HepG2 (cell line): Measurements from ENCODE around the gene NOXO1. TPM values are rescaled to one million over a fixed set of nuclear protein-coding genes. Genes with fewer than 3 reads are reported as not detected.

Source experiments
- ARNT ChIP-seq: fragments of 450-650 bp; IDR thresholded peaks from 2 replicates; pipeline ENCODE4 v1.6.1; 2017
- FIP1L1 ChIP-seq: fragments of 200-400 bp; formaldehyde crosslinking; IDR thresholded peaks from 2 replicates; pipeline ENCODE4 v1.6.1; 2018; ENCODE audit warnings: low read depth, mild to moderate bottlenecking, low read length, moderate library complexity, borderline replicate concordance; ENCODE audit not compliant: insufficient read depth
- GTF2F1 ChIP-seq: fragments of 150-350 bp; IDR thresholded peaks from 2 replicates; pipeline ENCODE4 v1.6.1; 2014; ENCODE audit warnings: low read length
- HMGA1 ChIP-seq: sonication (generic); formaldehyde crosslinking; conservative IDR thresholded peaks from 2 replicates; pipeline ENCODE4 v1.4.0; 2020; ENCODE audit warnings: missing genetic modification reagents
- MBNL3 ChIP-seq: fragments of 250-450 bp; sonication (Bioruptor Pico); conservative IDR thresholded peaks from 2 replicates; pipeline ENCODE4 v1.8.0; 2022; ENCODE audit warnings: mild to moderate bottlenecking, inconsistent platforms
- MIER3 ChIP-seq: IDR thresholded peaks from 2 replicates; pipeline ENCODE4 v1.6.1; 2016; ENCODE audit warnings: missing compliant biosample characterization, borderline replicate concordance
- MTA3 ChIP-seq: sonication (generic); formaldehyde crosslinking; IDR thresholded peaks from 2 replicates; pipeline ENCODE4 v1.4.0; 2020; ENCODE audit warnings: missing genetic modification reagents
- MXI1 ChIP-seq: IDR thresholded peaks from 3 replicates; pipeline ENCODE4 v1.6.1; 2012; ENCODE audit warnings: low read depth, low read length, inconsistent platforms, borderline replicate concordance
- NR1H2 ChIP-seq: sonication (generic); formaldehyde crosslinking; IDR thresholded peaks from 2 replicates; pipeline ENCODE4 v1.8.1; 2022; ENCODE audit warnings: low read depth, missing genetic modification reagents, borderline replicate concordance
- PAX8 ChIP-seq: sonication (generic); formaldehyde crosslinking; IDR thresholded peaks from 2 replicates; pipeline ENCODE4 v1.8.0; 2022; ENCODE audit warnings: mild to moderate bottlenecking, missing genetic modification reagents, borderline replicate concordance
- SMAD3 ChIP-seq: sonication (generic); formaldehyde crosslinking; IDR thresholded peaks from 2 replicates; pipeline ENCODE4 v1.4.0; 2020; ENCODE audit warnings: missing genetic modification reagents
- SPEN ChIP-seq: sonication (generic); formaldehyde crosslinking; IDR thresholded peaks from 2 replicates; pipeline ENCODE4 v1.5.1; 2020; ENCODE audit warnings: low read depth, mild to moderate bottlenecking, missing genetic modification reagents
- ZBTB21 ChIP-seq: sonication (generic); formaldehyde crosslinking; IDR thresholded peaks from 2 replicates; pipeline ENCODE4 v1.4.0; 2020; ENCODE audit warnings: missing genetic modification reagents
- ZBTB7B ChIP-seq: sonication (generic); formaldehyde crosslinking; IDR thresholded peaks from 2 replicates; pipeline ENCODE4 v1.4.0; 2020; ENCODE audit warnings: missing genetic modification reagents
- ZFP36L2 ChIP-seq: sonication (generic); formaldehyde crosslinking; IDR thresholded peaks from 2 replicates; pipeline ENCODE4 v1.4.0; 2020; ENCODE audit warnings: missing genetic modification reagents
- ZKSCAN8 ChIP-seq: IDR thresholded peaks from 2 replicates; pipeline ENCODE4 v1.6.1; 2016; ENCODE audit warnings: borderline replicate concordance, missing genetic modification reagents, missing compliant biosample characterization
- ZNF253 ChIP-seq: sonication (generic); formaldehyde crosslinking; IDR thresholded peaks from 2 replicates; pipeline ENCODE4 v1.8.0; 2022; ENCODE audit warnings: mild to moderate bottlenecking, missing genetic modification reagents, borderline replicate concordance
- ZNF282 ChIP-seq: fragments of 450-650 bp; IDR thresholded peaks from 2 replicates; pipeline ENCODE4 v1.6.1; 2018; ENCODE audit not compliant: partially characterized antibody
- ZNF354B ChIP-seq: sonication (generic); formaldehyde crosslinking; IDR thresholded peaks from 2 replicates; pipeline ENCODE4 v1.8.0; 2022; ENCODE audit warnings: mild to moderate bottlenecking, missing genetic modification reagents
- ZNF563 ChIP-seq: sonication (generic); formaldehyde crosslinking; IDR thresholded peaks from 2 replicates; pipeline ENCODE4 v1.8.0; 2022; ENCODE audit warnings: mild to moderate bottlenecking, moderate library complexity, missing genetic modification reagents
- polyA plus RNA-seq, 8 experiments: library from polyadenylated mRNA; depleted of rRNA in 3 of 8; stranded (reverse) in 7 of 8; unstranded in 1 of 8; fragments of >200 nt; fragmentation: Illumina TruSeq in 4 of 8; extraction: Trizol in 4 of 8; gene quantifications; 2 replicates each; pipeline versions ENCODE4 v1.2.1 to v1.2.3, GENCODE V29; 2011 to 2016; ENCODE audit warnings: low read depth in 4 of 8, missing spikeins in 1 of 8, mixed read lengths in 1 of 8; ENCODE audit not compliant: insufficient read depth in 1 of 8
- total RNA-seq, 5 experiments: library from RNA; depleted of rRNA; stranded (reverse); fragments of >200 nt; fragmentation: Illumina TruSeq; extraction: Trizol; gene quantifications; 2 replicates each; pipeline ENCODE4 v1.2.3, GENCODE V29; 2016; ENCODE audit warnings: low read depth in 1 of 5
- TF ChIP-seq, protein P1 (sequence below): IDR thresholded peaks from 2 replicates; pipeline ENCODE4 v1.6.1; 2016; ENCODE audit warnings: low read depth, control low read depth
- TF ChIP-seq, protein P2 (sequence below): sonication (generic); formaldehyde crosslinking; IDR thresholded peaks from 2 replicates; pipeline ENCODE4 v1.4.0; 2020; ENCODE audit warnings: mild to moderate bottlenecking, missing genetic modification reagents
- TF ChIP-seq, protein P3 (sequence below): sonication (generic); formaldehyde crosslinking; IDR thresholded peaks from 2 replicates; pipeline ENCODE4 v1.4.0; 2020; ENCODE audit warnings: mild to moderate bottlenecking, missing genetic modification reagents, borderline replicate concordance
- TF ChIP-seq, protein P4 (sequence below): sonication (generic); formaldehyde crosslinking; IDR thresholded peaks from 2 replicates; pipeline ENCODE4 v1.5.1; 2020; ENCODE audit warnings: mild to moderate bottlenecking, missing genetic modification reagents, borderline replicate concordance
- TF ChIP-seq, protein P5 (sequence below): sonication (generic); formaldehyde crosslinking; IDR thresholded peaks from 2 replicates; pipeline ENCODE4 v1.4.0; 2020; ENCODE audit warnings: missing genetic modification reagents

The NOXO1 gene
- total and polyA plus RNA-seq, 2 of the 13 experiments (the other 11 are each of a cell fraction or from before 2014, with no cell fraction given) = 0.69 to 1.4 TPM

DNA sequence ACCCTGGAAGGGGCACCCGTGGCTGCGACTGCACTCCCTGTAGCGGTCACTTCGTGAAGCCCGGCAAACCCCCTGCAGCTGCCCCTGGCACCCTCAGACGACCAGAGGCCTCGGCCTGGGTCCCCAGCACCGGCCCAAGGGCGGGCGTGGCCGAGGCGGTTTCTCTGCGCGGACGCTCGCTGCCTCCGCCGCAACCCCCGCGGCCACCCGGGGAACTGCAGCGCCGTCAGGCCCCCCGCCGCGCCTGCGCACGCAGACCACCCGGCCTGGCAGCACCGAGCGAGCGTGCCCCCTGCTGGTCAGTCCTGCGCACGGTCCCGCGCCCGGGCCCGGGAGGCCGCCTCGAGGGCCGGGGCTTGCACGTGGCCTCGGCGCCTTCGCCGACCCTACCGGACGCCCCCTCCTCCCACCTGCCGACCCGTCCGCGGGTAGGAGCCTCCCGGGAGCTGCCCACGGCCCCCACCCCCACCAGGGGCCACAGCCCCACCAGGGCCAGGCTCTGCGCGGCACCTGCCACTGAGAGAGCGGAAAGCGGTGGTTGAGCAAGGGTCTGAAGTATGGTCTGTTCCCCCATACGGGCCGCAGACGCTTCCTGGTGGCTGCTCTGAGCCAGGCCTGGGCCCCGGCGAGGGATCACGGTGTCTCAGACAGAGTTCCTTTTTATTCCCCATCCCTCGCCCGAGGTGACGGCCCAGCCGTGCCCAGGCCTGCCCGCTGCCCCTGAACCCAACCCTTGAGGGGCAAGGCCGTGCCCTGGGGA lies 51.5 kb downstream of the NOXO1 start (continued):
- TF ChIP-seq ZBTB7B (CRISPR knock-in tag) = peak; percentile 68; the same call in 1 of the 2 replicates
- no peak for TF ChIP-seq ZFP36L2 (CRISPR knock-in tag)
- TF ChIP-seq ZKSCAN8 = peak; percentile 25; the same call in 1 of the 2 replicates
- no peak for TF ChIP-seq HMGA1 (CRISPR knock-in tag)
- peak; percentile 89; the same call in 1 of the 2 replicates for TF ChIP-seq PAX8 (CRISPR knock-in tag)
- no peak for TF ChIP-seq MIER3
- TF ChIP-seq MBNL3 (CRISPR knock-in tag) = no peak
- TF ChIP-seq SMAD3 (CRISPR knock-in tag) = no peak
- peak; percentile 49; the same call in 1 of the 3 replicates for TF ChIP-seq MXI1
- TF ChIP-seq MTA3 (CRISPR knock-in tag) = no peak
- TF ChIP-seq ZNF253 (CRISPR knock-in tag) = peak; percentile 90; the same call in 1 of the 2 replicates
- TF ChIP-seq, protein P1, sequence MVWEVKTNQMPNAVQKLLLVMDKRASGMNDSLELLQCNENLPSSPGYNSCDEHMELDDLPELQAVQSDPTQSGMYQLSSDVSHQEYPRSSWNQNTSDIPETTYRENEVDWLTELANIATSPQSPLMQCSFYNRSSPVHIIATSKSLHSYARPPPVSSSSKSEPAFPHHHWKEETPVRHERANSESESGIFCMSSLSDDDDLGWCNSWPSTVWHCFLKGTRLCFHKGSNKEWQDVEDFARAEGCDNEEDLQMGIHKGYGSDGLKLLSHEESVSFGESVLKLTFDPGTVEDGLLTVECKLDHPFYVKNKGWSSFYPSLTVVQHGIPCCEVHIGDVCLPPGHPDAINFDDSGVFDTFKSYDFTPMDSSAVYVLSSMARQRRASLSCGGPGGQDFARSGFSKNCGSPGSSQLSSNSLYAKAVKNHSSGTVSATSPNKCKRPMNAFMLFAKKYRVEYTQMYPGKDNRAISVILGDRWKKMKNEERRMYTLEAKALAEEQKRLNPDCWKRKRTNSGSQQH (CRISPR knock-in tag) = no peak
- TF ChIP-seq, protein P2, sequence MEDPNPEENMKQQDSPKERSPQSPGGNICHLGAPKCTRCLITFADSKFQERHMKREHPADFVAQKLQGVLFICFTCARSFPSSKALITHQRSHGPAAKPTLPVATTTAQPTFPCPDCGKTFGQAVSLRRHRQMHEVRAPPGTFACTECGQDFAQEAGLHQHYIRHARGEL = no peak
- no peak for TF ChIP-seq ZNF282
- peak; percentile 87 for TF ChIP-seq SPEN (CRISPR knock-in tag)
- no peak for TF ChIP-seq NR1H2
- no peak for TF ChIP-seq GTF2F1
- TF ChIP-seq, protein P3, sequence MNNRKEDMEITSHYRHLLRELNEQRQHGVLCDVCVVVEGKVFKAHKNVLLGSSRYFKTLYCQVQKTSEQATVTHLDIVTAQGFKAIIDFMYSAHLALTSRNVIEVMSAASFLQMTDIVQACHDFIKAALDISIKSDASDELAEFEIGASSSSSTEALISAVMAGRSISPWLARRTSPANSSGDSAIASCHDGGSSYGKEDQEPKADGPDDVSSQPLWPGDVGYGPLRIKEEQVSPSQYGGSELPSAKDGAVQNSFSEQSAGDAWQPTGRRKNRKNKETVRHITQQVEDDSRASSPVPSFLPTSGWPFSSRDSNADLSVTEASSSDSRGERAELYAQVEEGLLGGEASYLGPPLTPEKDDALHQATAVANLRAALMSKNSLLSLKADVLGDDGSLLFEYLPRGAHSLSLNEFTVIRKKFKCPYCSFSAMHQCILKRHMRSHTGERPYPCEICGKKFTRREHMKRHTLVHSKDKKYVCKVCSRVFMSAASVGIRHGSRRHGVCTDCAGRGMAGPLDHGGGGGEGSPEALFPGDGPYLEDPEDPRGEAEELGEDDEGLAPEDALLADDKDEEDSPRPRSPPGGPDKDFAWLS (CRISPR knock-in tag) = no peak; the same call in 1 of the 2 replicates
- no peak for TF ChIP-seq FIP1L1
- TF ChIP-seq ZNF354B = 0 out of 2 replicates have a peak, but pooled peaks have one; percentile 82
- TF ChIP-seq ZNF563 (CRISPR knock-in tag) = peak; percentile 80
- no peak for TF ChIP-seq ZBTB21 (CRISPR knock-in tag)
- TF ChIP-seq, protein P4, sequence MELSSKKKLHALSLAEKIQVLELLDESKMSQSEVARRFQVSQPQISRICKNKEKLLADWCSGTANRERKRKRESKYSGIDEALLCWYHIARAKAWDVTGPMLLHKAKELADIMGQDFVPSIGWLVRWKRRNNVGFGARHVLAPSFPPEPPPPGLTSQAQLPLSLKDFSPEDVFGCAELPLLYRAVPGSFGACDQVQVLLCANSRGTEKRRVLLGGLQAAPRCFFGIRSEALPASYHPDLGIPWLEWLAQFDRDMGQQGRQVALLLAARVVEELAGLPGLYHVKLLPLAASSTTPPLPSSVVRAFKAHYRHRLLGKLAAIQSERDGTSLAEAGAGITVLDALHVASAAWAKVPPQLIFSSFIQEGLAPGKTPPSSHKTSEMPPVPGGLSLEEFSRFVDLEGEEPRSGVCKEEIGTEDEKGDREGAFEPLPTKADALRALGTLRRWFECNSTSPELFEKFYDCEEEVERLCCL (CRISPR knock-in tag) = no peak
- TF ChIP-seq, protein P5, sequence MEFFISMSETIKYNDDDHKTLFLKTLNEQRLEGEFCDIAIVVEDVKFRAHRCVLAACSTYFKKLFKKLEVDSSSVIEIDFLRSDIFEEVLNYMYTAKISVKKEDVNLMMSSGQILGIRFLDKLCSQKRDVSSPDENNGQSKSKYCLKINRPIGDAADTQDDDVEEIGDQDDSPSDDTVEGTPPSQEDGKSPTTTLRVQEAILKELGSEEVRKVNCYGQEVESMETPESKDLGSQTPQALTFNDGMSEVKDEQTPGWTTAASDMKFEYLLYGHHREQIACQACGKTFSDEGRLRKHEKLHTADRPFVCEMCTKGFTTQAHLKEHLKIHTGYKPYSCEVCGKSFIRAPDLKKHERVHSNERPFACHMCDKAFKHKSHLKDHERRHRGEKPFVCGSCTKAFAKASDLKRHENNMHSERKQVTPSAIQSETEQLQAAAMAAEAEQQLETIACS = peak; percentile 62
- TF ChIP-seq ARNT = no peak
